HepG2 (cell line): ENCODE measurements around the gene SRBD1. TPM values are rescaled to one million over a fixed set of nuclear protein-coding genes. Genes with fewer than 3 reads are reported as not detected.

ENCODE experiments used
- ATAC-seq: fragments of 200-7000 bp; cut with Tn5 transposase; 3 replicates; pipeline ENCODE4 v1.9.1; 2020; ENCODE audit warnings: mild to moderate bottlenecking, moderate library complexity
- BruUV-seq: library from RNA; stranded (reverse); fragments of 400-500 nt; replicated peaks from 2 replicates; lab custom pipeline; 2021; lab: Mats Ljungman, UMichigan
- CTCF ChIA-PET: fragments of 300-600 bp; formaldehyde crosslinking; extraction: SDS; loops from one replicate; lab custom pipeline; 2021; ENCODE audit warnings: low total read pairs, inconsistent platforms, low intra/inter-chr PET ratio; lab: Yijun Ruan, JAX
- POLR2A ChIA-PET: fragments of 350-600 bp; sonication (Branson Sonifier 250); formaldehyde crosslinking; loops from one replicate; lab custom pipeline; 2020; ENCODE audit warnings: antibody characterized with exemption, inconsistent platforms; lab: Yijun Ruan, JAX
- DNase-seq: peaks from one replicate; pipeline ENCODE4 v3.0.0-alpha.2; 2015; ENCODE audit warnings: low spot score
- FAIRE-seq: peaks from 3 replicates; lab custom pipeline; 2011; peaks lifted over from hg19 to GRCh38; lab: Jason Lieb, UNC
- H2AFZ ChIP-seq: one replicate; pipeline ENCODE4 v1.6.1; 2011; ENCODE audit warnings: low read length, inconsistent platforms
- H3K27ac ChIP-seq: fragments of 300-600 bp; 3 replicates; pipeline ENCODE4 v1.8.0; 2011; ENCODE audit warnings: mixed run types, mild to moderate bottlenecking, mixed read lengths, low read length, inconsistent platforms; ENCODE audit not compliant: insufficient read depth; ENCODE audit errors: extremely low read length
- H3K27me3 ChIP-seq, 2 experiments: fragments of 200-600 bp in 1 of 2; 2 replicates in 1 of 2; 3 replicates in 1 of 2; pipeline versions ENCODE4 v1.6.0 to v1.8.0; 2011; ENCODE audit warnings: low read length in 2 of 2, mild to moderate bottlenecking in 2 of 2, moderate library complexity in 2 of 2, inconsistent platforms in 1 of 2; ENCODE audit not compliant: insufficient read depth in 2 of 2, control insufficient read depth in 1 of 2
- H3K36me3 ChIP-seq, 2 experiments: fragments of 200-600 bp in 1 of 2; replicated peaks in 1 of 2; 2 replicates in 1 of 2; 3 replicates in 1 of 2; pipeline versions ENCODE4 v1.5.1 to v1.8.0; 2011; ENCODE audit warnings: low read length in 2 of 2, inconsistent platforms in 1 of 2; ENCODE audit not compliant: insufficient read depth in 2 of 2, control insufficient read depth in 1 of 2
- H3K4me1 ChIP-seq: 2 replicates; pipeline ENCODE4 v1.5.1; 2012; ENCODE audit warnings: low read length, inconsistent platforms; ENCODE audit not compliant: insufficient read depth
- H3K4me2 ChIP-seq: 2 replicates; pipeline ENCODE4 v1.6.0; 2011; ENCODE audit warnings: low read depth, low read length, inconsistent platforms
- H3K4me3 ChIP-seq, 3 experiments: fragments of 200-600 bp in 1 of 3; sonication (generic), shearing (Covaris generic) in 1 of 3; replicated peaks in 1 of 3; 2 replicates each; pipeline ENCODE4 v1.5.1; 2011 to 2016; ENCODE audit warnings: low read length in 3 of 3, inconsistent platforms in 2 of 3, low read depth in 2 of 3, mild to moderate bottlenecking in 2 of 3, control low read depth in 1 of 3, mixed read lengths in 1 of 3; ENCODE audit not compliant: insufficient read depth in 1 of 3
- H3K79me2 ChIP-seq: one replicate; pipeline ENCODE4 v1.6.1; 2011; ENCODE audit warnings: low read length, inconsistent platforms; ENCODE audit not compliant: insufficient read depth
- H3K9ac ChIP-seq: 2 replicates; pipeline ENCODE4 v1.6.0; 2011; ENCODE audit warnings: mild to moderate bottlenecking, low read depth, low read length, inconsistent platforms; ENCODE audit not compliant: insufficient read depth
- H3K9me3 ChIP-seq: 2 replicates; pipeline ENCODE4 v1.5.1; 2012; ENCODE audit warnings: mild to moderate bottlenecking, low read length
- H4K20me1 ChIP-seq: 2 replicates; pipeline ENCODE4 v1.6.0; 2011; ENCODE audit warnings: inconsistent platforms, mild to moderate bottlenecking, low read length, moderate library complexity; ENCODE audit not compliant: insufficient read depth
- CREBL2 ChIP-seq: sonication (generic); formaldehyde crosslinking; IDR thresholded peaks from 2 replicates; pipeline ENCODE4 v1.8.1; 2023; ENCODE audit warnings: missing genetic modification reagents, mild to moderate bottlenecking, borderline replicate concordance
- FIP1L1 ChIP-seq: fragments of 200-400 bp; formaldehyde crosslinking; IDR thresholded peaks from 2 replicates; pipeline ENCODE4 v1.6.1; 2018; ENCODE audit warnings: low read depth, mild to moderate bottlenecking, low read length, moderate library complexity, borderline replicate concordance; ENCODE audit not compliant: insufficient read depth
- GLI4 ChIP-seq: sonication (generic); formaldehyde crosslinking; IDR thresholded peaks from 2 replicates; pipeline ENCODE4 v1.5.1; 2020; ENCODE audit warnings: missing genetic modification reagents, mild to moderate bottlenecking, moderate library complexity, borderline replicate concordance
- HMG20A ChIP-seq: IDR thresholded peaks from 2 replicates; pipeline ENCODE4 v1.6.1; 2016; ENCODE audit warnings: borderline replicate concordance
- MYNN ChIP-seq: sonication (generic); formaldehyde crosslinking; IDR thresholded peaks from 2 replicates; pipeline ENCODE4 v1.4.0; 2020; ENCODE audit warnings: mild to moderate bottlenecking, low read depth, missing genetic modification reagents
- NFKBIZ ChIP-seq: IDR thresholded peaks from 2 replicates; pipeline ENCODE4 v1.6.1; 2018; ENCODE audit warnings: missing genetic modification reagents, missing compliant biosample characterization
- POLR2AphosphoS5 ChIP-seq: IDR thresholded peaks from 2 replicates; pipeline ENCODE4 v1.6.1; 2012; ENCODE audit warnings: low read depth, low read length
- SIX4 ChIP-seq: sonication (generic); formaldehyde crosslinking; IDR thresholded peaks from 2 replicates; pipeline ENCODE4 v1.4.0; 2020; ENCODE audit warnings: missing genetic modification reagents
- SMYD3 ChIP-seq: sonication (generic); formaldehyde crosslinking; IDR thresholded peaks from 2 replicates; pipeline ENCODE4 v1.8.1; 2023; ENCODE audit warnings: mild to moderate bottlenecking, missing genetic modification reagents
- THRA ChIP-seq: sonication (generic); formaldehyde crosslinking; IDR thresholded peaks from 2 replicates; pipeline ENCODE4 v1.4.0; 2020; ENCODE audit warnings: missing genetic modification reagents, borderline replicate concordance
- ZEB1 ChIP-seq: IDR thresholded peaks from 2 replicates; pipeline ENCODE4 v1.6.1; 2012; ENCODE audit warnings: mild to moderate bottlenecking, low read depth, inconsistent platforms; ENCODE audit not compliant: insufficient replicate concordance
- ZFY ChIP-seq: sonication (generic); formaldehyde crosslinking; IDR thresholded peaks from 2 replicates; pipeline ENCODE4 v1.4.0; 2020; ENCODE audit warnings: missing genetic modification reagents
- ZHX2 ChIP-seq, 2 experiments: sonication (generic) in 1 of 2; formaldehyde crosslinking in 1 of 2; IDR thresholded peaks; 2 replicates each; pipeline versions ENCODE4 v1.6.1 to v1.9.0; 2014 to 2022; ENCODE audit warnings: antibody characterized with exemption in 1 of 2, borderline replicate concordance in 1 of 2, inconsistent platforms in 1 of 2, low read depth in 1 of 2, missing genetic modification reagents in 1 of 2
- ZNF275 ChIP-seq: sonication (generic); formaldehyde crosslinking; IDR thresholded peaks from 2 replicates; pipeline ENCODE4 v1.8.0; 2022; ENCODE audit warnings: missing genetic modification reagents, mild to moderate bottlenecking, inconsistent platforms, borderline replicate concordance
- ZNF383 ChIP-seq: sonication (generic); formaldehyde crosslinking; IDR thresholded peaks from 2 replicates; pipeline ENCODE4 v1.4.0; 2020; ENCODE audit warnings: missing genetic modification reagents, mild to moderate bottlenecking, borderline replicate concordance
- ZNF780A ChIP-seq: sonication (generic); formaldehyde crosslinking; IDR thresholded peaks from 2 replicates; pipeline ENCODE4 v1.8.0; 2022; ENCODE audit warnings: mild to moderate bottlenecking, missing genetic modification reagents, moderate library complexity
- WGBS: methylation state at CpG from one replicate; pipeline ENCODE4 v1.1.6; 2017; ENCODE audit warnings: low lambda C conversion rate; 5-methylcytosine and 5-hydroxymethylcytosine counted together
- in situ Hi-C: cut with HindIII; loops from 2 replicates; pipeline ENCODE4 v1.10.0; 2017; ENCODE audit warnings: low pct_unique_long_range_greater_than_20kb; ENCODE audit not compliant: extremely low pct_ligation_motif_present
- intact Hi-C: fragments of 100-400 bp; cut with micrococcal nuclease; formaldehyde crosslinking; loops from one replicate; pipeline ENCODE4 v1.10.0; 2022; ENCODE audit not compliant: unreplicated experiment
- polyA plus RNA-seq, 8 experiments: library from polyadenylated mRNA; depleted of rRNA in 3 of 8; stranded (reverse) in 7 of 8; unstranded in 1 of 8; fragments of >200 nt; fragmentation: Illumina TruSeq in 4 of 8; extraction: Trizol in 4 of 8; gene quantifications; 2 replicates each; pipeline versions ENCODE4 v1.2.1 to v1.2.3, GENCODE V29; 2011 to 2016; ENCODE audit warnings: low read depth in 4 of 8, missing spikeins in 1 of 8, mixed read lengths in 1 of 8; ENCODE audit not compliant: insufficient read depth in 1 of 8
- total RNA-seq, 5 experiments: library from RNA; depleted of rRNA; stranded (reverse); fragments of >200 nt; fragmentation: Illumina TruSeq; extraction: Trizol; gene quantifications; 2 replicates each; pipeline ENCODE4 v1.2.3, GENCODE V29; 2016; ENCODE audit warnings: low read depth in 1 of 5

Gene SRBD1
- total and polyA plus RNA-seq, 2 of the 13 experiments (the other 11 are each of a cell fraction or from before 2014, with no cell fraction given): 3.2 to 23.9 TPM

- intact Hi-C loops: no loop called here
- no peak for TF ChIP-seq ZNF383 (CRISPR knock-in tag)
- TF ChIP-seq THRA (CRISPR knock-in tag): no peak
- TF ChIP-seq MYNN (CRISPR knock-in tag): no peak
- no peak for TF ChIP-seq NFKBIZ (CRISPR knock-in tag)
- no peak for TF ChIP-seq ZNF780A
- TF ChIP-seq SIX4 (CRISPR knock-in tag): no peak
- no peak for TF ChIP-seq ZEB1
- TF ChIP-seq FIP1L1: no peak
- no peak for TF ChIP-seq CREBL2 (CRISPR knock-in tag)
- TF ChIP-seq HMG20A (CRISPR knock-in tag): no peak
- no peak for TF ChIP-seq GLI4
- TF ChIP-seq POLR2AphosphoS5: no peak
- no peak for TF ChIP-seq ZFY
- TF ChIP-seq SMYD3: no peak
- no peak for TF ChIP-seq ZNF275 (CRISPR knock-in tag)
- TF ChIP-seq ZHX2 (IDR thresholded peaks at IDR 0.05; ENCODE audit: low read depth): no peak
- no peak for TF ChIP-seq ZHX2 (CRISPR knock-in tag; IDR thresholded peaks at IDR 0.05; ENCODE audit: borderline replicate concordance)
Measured at GRCh38 chr2:45436456-45436855, 174.6 kb downstream of the SRBD1 start.

More at GRCh38 chr2:45436456-45436855, 174.6 kb downstream of the SRBD1 start:
- Histone ChIP-seq H3K9ac (no peak overlapping the region), H3K27me3 (no peaks in the 10 kb centered on the region), H3K27ac (no peak overlapping the region), H3K36me3 (no peaks in the 10 kb centered on the region; a peak in 1 of 5 replicates), H3K4me3 (no peak overlapping the region), H3K4me2 (no peak overlapping the region), H3K4me1 (peaks cover 10% of the 10 kb centered on the region; the same call in 1 of the 2 replicates), H3K9me3 (no peaks in the 10 kb centered on the region), H4K20me1 (no peaks in the 10 kb centered on the region), H3K79me2 (no peaks in the 10 kb centered on the region), H2AFZ (no peak overlapping the region)
- WGBS: over 99% methylated on average over 2 of the region's 2 CpGs
- no peak for ATAC-seq
- ChIA-PET CTCF (no interaction called here), POLR2A (no interaction called here)
- no TSS peak for BruUV-seq
- in situ Hi-C loops: no loop called here
- DNase-seq: no peak
- FAIRE-seq: no peak
